Head of caudate nucleus (tissue), 42 donors: ENCODE measurements around the gene RNF144B.
"Not testable (repeated sequence)": the region's sequence is repeated elsewhere in the genome, so short reads cannot be mapped to it uniquely, and the experiment has no call there.

Source experiments
- DNase-seq, 42 donors: peaks; one replicate each; pipeline versions ENCODE4 v3.0.0 to v3.0.0-alpha.2; 2020 to 2021; ENCODE audit warnings: mixed read lengths in 7 of 42
- intact Hi-C: fragments of 100-400 bp; cut with DNase I; formaldehyde crosslinking; loops from one replicate; pipeline ENCODE4 v1.15.0; 2022

The RNF144B gene

GRCh38 chr6:18400831-18401446 lies 13.8 kb downstream of the RNF144B start:
- DNase-seq = no peak
- intact Hi-C loops = no loop called here

- intact Hi-C loops, DNase-seq: not testable (repeated sequence)
Observed at GRCh38 chr6:18404965-18405364, 17.8 kb downstream of the RNF144B start.

- intact Hi-C loops = no loop called here
- DNase-seq = no peak
Observed at GRCh38 chr6:18405477-18406293, 18.5 kb downstream of the RNF144B start.

- intact Hi-C loops = no loop called here
- no peak for DNase-seq
Observed at GRCh38 chr6:18406955-18407749, 20.0 kb downstream of the RNF144B start.

- intact Hi-C loops, DNase-seq: not testable (repeated sequence)
Observed at GRCh38 chr6:18409602-18410001, 22.5 kb downstream of the RNF144B start.

GRCh38 chr6:18410412-18410811 lies 23.3 kb downstream of the RNF144B start:
- no peak for DNase-seq
- intact Hi-C loops = no loop called here

- DNase-seq = no peak
- intact Hi-C loops = no loop called here
Observed at GRCh38 chr6:18412068-18412467, 24.9 kb downstream of the RNF144B start.

- intact Hi-C loops = no loop called here
- no peak for DNase-seq
Observed at GRCh38 chr6:18412644-18413043, 25.5 kb downstream of the RNF144B start.

GRCh38 chr6:18413381-18413780 lies 26.2 kb downstream of the RNF144B start:
- DNase-seq = no peak
- intact Hi-C loops = no loop called here

- intact Hi-C loops = no loop called here
Observed at GRCh38 chr6:18414116-18414515, 27.0 kb downstream of the RNF144B start.

GRCh38 chr6:18415207-18415606 lies 28.1 kb downstream of the RNF144B start:
- intact Hi-C loops = no loop called here
- no peak for DNase-seq

More at GRCh38 chr6:18414116-18414515, 27.0 kb downstream of the RNF144B start:
- no peak for DNase-seq

GRCh38 chr6:18415671-18416340 lies 28.7 kb downstream of the RNF144B start:
- DNase-seq = no peak
- intact Hi-C loops = no loop called here

- intact Hi-C loops = no loop called here
- no peak for DNase-seq
Observed at GRCh38 chr6:18416341-18416679, 29.2 kb downstream of the RNF144B start.

GRCh38 chr6:18420328-18420727 lies 33.2 kb downstream of the RNF144B start:
- intact Hi-C loops = no loop called here
- DNase-seq = no peak

GRCh38 chr6:18422136-18422535 lies 35.0 kb downstream of the RNF144B start:
- intact Hi-C loops = no loop called here
- no peak for DNase-seq

- DNase-seq = no peak
- intact Hi-C loops = no loop called here
Observed at GRCh38 chr6:18423426-18423825, 36.3 kb downstream of the RNF144B start.

GRCh38 chr6:18424201-18424600 lies 37.1 kb downstream of the RNF144B start:
- intact Hi-C loops = no loop called here
- no peak for DNase-seq

- intact Hi-C loops = no loop called here
- no peak for DNase-seq
Observed at GRCh38 chr6:18425218-18425617, 38.1 kb downstream of the RNF144B start.

GRCh38 chr6:18427296-18427695 lies 40.1 kb downstream of the RNF144B start:
- DNase-seq = no peak

More at GRCh38 chr6:18427296-18427695, 40.1 kb downstream of the RNF144B start:
- intact Hi-C loops = no loop called here
